Airway epithelial cell (primary cell): ENCODE results near the gene DRD2. TPM values are rescaled to one million over a fixed set of nuclear protein-coding genes. Genes with fewer than 3 reads are reported as not detected.

Experiments
- total RNA-seq: library from RNA; depleted of rRNA; stranded (reverse); fragments of >200 nt; gene quantifications from 2 replicates; pipeline ENCODE4 v1.2.3, GENCODE V29; 2015

Gene DRD2
- 0.07 TPM in 1 of 2 replicates, not detected in the other for total RNA-seq

DNA sequence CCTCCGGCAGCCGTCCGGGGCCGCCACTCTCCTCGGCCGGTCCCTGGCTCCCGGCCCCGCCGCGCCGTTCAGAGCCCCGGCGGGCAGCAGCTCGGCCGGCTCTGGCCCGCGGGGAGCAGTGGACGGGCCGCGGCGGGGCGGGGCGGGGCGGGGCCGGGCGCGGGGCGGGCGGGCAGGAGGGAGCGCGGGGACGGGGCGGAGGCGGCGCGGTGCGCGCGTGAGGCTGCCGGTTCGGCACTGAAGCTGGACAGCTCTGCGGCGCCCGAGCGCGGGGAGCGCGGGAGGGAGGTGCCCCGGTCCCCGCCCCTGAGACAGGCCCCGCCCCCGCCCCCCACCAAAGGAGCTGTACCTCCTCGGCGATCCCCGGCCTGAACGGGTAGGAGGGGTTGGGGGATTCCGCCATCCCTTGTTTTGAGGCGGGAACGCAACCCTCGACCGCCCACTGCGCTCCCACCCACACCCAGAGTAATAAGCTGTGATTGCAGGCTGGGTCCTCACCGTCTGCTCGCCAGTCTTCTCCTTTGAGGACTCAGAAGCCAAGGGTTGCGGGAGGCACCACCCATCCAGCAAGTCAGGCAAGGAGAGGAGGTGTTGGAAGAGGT, at the start of gene DRD2:
TSS of gene DRD2 (minus strand) at position 239 of the 602 bp plus-strand sequence. CDS start 50,747 bp downstream, outside the sequence.

DNA sequence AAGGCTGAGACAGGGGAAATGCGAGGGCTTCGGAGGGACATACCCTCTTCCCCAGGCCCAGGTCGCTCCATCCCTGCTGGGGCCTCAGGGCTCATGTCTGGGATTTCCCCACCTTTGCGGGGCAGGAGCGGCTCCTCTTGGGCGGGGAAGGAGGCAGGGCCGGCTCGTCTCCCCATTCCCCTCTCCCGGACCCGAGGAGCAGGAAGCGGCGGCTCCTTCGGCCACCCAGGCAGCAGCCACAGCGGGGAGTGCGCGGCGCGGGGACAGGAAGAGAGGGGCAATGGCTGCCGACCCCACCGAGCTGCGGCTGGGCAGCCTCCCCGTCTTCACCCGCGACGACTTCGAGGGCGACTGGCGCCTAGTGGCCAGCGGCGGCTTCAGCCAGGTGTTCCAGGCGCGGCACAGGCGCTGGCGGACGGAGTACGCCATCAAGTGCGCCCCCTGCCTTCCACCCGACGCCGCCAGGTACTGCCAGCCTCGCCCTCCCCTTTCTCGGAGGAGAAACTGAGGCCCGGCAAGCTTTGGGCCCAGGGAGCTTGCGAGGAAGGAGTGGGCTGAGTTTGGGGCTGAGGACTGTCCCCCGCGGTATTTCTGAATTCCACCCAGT, 87.5 kb downstream of the DRD2 start, which contains the start of gene ANKK1:
TSS of gene ANKK1 (plus strand) at position 175 of the 607 bp plus-strand sequence. CDS start at position 281, 106 bp downstream.

Other genes starting within 250 kb of the DRD2 start
- 20.7 and 23.7 TPM in 2 replicates for gene TTC12, start 160.8 kb downstream of the DRD2 start, total RNA-seq
- gene ANKK1, start 87.6 kb downstream of the DRD2 start, total RNA-seq = 0.88 and 1.2 TPM in 2 replicates
- gene TMPRSS5, start 230.9 kb upstream of the DRD2 start, total RNA-seq = not detected in 2 replicates